ENCODE results near the gene RIGI. TPM values are rescaled to one million over a fixed set of nuclear protein-coding genes. Genes with fewer than 3 reads are reported as not detected.

RIGI gene
- total and polyA plus RNA-seq, 9 of the 15 experiments (the other 6 are each of a cell fraction or from before 2014, with no cell fraction given): 0.27 to 1.1 (median 0.54) TPM

DNA sequence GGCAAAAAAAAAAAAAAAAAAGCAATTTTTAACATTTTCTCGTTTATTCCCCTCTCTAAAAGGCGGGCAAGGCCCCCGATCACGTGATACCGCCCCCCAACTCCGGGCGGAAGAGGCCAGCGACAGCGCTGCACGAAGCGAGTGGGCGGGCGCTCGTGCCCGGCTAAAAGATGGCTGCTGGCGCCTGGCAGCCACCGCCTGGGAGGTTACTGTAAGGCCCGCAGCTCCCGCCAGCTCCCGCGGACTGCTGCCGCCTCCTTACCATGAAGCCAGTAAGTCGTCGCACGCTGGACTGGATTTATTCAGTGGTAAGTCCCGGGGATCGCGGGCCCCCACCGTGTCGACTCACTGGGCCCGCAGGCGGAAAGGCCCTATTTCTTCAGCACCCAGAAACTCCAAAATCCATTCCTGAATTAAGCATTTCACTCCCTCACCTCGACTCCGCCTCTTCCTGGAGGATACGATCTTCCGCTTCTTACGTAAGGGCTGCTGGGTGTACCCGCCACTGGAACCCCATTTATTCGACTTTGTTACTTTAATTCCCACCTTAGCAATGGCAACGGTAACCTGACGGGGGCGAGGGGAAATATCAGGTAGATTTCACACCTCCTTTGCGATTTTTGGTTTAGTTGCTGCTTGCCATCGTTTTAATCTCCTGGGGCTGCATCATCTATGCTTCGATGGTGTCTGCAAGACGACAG, 26.3 kb upstream of the RIGI start, which contains the start of the genes SMIM27 and TOPORS (continued):
- TF ChIP-seq, protein P1, sequence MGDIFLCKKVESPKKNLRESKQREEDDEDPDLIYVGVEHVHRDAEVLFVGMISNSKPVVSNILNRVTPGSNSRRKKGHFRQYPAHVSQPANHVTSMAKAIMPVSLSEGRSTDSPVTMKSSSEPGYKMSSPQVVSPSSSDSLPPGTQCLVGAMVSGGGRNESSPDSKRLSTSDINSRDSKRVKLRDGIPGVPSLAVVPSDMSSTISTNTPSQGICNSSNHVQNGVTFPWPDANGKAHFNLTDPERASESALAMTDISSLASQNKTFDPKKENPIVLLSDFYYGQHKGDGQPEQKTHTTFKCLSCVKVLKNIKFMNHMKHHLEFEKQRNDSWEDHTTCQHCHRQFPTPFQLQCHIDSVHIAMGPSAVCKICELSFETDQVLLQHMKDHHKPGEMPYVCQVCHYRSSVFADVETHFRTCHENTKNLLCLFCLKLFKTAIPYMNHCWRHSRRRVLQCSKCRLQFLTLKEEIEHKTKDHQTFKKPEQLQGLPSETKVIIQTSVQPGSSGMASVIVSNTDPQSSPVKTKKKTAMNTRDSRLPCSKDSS (IDR thresholded peaks at IDR 0.05; ENCODE audit: low read depth, partially characterized antibody): no peak
- TF ChIP-seq CEBPB (tag; IDR thresholded peaks at IDR 0.05): peak; percentile 83
- TF ChIP-seq, protein P2, sequence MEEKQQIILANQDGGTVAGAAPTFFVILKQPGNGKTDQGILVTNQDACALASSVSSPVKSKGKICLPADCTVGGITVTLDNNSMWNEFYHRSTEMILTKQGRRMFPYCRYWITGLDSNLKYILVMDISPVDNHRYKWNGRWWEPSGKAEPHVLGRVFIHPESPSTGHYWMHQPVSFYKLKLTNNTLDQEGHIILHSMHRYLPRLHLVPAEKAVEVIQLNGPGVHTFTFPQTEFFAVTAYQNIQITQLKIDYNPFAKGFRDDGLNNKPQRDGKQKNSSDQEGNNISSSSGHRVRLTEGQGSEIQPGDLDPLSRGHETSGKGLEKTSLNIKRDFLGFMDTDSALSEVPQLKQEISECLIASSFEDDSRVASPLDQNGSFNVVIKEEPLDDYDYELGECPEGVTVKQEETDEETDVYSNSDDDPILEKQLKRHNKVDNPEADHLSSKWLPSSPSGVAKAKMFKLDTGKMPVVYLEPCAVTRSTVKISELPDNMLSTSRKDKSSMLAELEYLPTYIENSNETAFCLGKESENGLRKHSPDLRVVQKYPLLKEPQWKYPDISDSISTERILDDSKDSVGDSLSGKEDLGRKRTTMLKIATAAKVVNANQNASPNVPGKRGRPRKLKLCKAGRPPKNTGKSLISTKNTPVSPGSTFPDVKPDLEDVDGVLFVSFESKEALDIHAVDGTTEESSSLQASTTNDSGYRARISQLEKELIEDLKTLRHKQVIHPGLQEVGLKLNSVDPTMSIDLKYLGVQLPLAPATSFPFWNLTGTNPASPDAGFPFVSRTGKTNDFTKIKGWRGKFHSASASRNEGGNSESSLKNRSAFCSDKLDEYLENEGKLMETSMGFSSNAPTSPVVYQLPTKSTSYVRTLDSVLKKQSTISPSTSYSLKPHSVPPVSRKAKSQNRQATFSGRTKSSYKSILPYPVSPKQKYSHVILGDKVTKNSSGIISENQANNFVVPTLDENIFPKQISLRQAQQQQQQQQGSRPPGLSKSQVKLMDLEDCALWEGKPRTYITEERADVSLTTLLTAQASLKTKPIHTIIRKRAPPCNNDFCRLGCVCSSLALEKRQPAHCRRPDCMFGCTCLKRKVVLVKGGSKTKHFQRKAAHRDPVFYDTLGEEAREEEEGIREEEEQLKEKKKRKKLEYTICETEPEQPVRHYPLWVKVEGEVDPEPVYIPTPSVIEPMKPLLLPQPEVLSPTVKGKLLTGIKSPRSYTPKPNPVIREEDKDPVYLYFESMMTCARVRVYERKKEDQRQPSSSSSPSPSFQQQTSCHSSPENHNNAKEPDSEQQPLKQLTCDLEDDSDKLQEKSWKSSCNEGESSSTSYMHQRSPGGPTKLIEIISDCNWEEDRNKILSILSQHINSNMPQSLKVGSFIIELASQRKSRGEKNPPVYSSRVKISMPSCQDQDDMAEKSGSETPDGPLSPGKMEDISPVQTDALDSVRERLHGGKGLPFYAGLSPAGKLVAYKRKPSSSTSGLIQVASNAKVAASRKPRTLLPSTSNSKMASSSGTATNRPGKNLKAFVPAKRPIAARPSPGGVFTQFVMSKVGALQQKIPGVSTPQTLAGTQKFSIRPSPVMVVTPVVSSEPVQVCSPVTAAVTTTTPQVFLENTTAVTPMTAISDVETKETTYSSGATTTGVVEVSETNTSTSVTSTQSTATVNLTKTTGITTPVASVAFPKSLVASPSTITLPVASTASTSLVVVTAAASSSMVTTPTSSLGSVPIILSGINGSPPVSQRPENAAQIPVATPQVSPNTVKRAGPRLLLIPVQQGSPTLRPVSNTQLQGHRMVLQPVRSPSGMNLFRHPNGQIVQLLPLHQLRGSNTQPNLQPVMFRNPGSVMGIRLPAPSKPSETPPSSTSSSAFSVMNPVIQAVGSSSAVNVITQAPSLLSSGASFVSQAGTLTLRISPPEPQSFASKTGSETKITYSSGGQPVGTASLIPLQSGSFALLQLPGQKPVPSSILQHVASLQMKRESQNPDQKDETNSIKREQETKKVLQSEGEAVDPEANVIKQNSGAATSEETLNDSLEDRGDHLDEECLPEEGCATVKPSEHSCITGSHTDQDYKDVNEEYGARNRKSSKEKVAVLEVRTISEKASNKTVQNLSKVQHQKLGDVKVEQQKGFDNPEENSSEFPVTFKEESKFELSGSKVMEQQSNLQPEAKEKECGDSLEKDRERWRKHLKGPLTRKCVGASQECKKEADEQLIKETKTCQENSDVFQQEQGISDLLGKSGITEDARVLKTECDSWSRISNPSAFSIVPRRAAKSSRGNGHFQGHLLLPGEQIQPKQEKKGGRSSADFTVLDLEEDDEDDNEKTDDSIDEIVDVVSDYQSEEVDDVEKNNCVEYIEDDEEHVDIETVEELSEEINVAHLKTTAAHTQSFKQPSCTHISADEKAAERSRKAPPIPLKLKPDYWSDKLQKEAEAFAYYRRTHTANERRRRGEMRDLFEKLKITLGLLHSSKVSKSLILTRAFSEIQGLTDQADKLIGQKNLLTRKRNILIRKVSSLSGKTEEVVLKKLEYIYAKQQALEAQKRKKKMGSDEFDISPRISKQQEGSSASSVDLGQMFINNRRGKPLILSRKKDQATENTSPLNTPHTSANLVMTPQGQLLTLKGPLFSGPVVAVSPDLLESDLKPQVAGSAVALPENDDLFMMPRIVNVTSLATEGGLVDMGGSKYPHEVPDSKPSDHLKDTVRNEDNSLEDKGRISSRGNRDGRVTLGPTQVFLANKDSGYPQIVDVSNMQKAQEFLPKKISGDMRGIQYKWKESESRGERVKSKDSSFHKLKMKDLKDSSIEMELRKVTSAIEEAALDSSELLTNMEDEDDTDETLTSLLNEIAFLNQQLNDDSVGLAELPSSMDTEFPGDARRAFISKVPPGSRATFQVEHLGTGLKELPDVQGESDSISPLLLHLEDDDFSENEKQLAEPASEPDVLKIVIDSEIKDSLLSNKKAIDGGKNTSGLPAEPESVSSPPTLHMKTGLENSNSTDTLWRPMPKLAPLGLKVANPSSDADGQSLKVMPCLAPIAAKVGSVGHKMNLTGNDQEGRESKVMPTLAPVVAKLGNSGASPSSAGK (IDR thresholded peaks at IDR 0.05): peak; percentile 28; the same call in 1 of the 2 replicates
- 0 out of 2 replicates have a peak, but pooled peaks have one; percentile 22 for TF ChIP-seq ZNF589 (CRISPR knock-in tag; IDR thresholded peaks at IDR 0.05; ENCODE audit: low read depth)
- TF ChIP-seq ZNF165 (CRISPR knock-in tag; IDR thresholded peaks at IDR 0.05; ENCODE audit: borderline replicate concordance): no peak
- peak; percentile 82 for TF ChIP-seq POLR2H (tag; IDR thresholded peaks at IDR 0.05; ENCODE audit: low read depth)
- 0 out of 2 replicates have a peak, but pooled peaks have one; percentile 3 for TF ChIP-seq KLF16 (IDR thresholded peaks at IDR 0.05)
- TF ChIP-seq, protein P3, sequence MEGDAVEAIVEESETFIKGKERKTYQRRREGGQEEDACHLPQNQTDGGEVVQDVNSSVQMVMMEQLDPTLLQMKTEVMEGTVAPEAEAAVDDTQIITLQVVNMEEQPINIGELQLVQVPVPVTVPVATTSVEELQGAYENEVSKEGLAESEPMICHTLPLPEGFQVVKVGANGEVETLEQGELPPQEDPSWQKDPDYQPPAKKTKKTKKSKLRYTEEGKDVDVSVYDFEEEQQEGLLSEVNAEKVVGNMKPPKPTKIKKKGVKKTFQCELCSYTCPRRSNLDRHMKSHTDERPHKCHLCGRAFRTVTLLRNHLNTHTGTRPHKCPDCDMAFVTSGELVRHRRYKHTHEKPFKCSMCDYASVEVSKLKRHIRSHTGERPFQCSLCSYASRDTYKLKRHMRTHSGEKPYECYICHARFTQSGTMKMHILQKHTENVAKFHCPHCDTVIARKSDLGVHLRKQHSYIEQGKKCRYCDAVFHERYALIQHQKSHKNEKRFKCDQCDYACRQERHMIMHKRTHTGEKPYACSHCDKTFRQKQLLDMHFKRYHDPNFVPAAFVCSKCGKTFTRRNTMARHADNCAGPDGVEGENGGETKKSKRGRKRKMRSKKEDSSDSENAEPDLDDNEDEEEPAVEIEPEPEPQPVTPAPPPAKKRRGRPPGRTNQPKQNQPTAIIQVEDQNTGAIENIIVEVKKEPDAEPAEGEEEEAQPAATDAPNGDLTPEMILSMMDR (IDR thresholded peaks at IDR 0.05 in 2 of 3, conservative IDR thresholded peaks at IDR 0.05 in 1 of 3; ENCODE audit: insufficient read depth in 2 of 3, low read depth in 1 of 3, low read length in 3 of 3): peak in 1 of 3 experiments; percentile 6; a peak in 1 of 6 replicates
- no peak for TF ChIP-seq HDGF (IDR thresholded peaks at IDR 0.05)
- TF ChIP-seq, protein P4, sequence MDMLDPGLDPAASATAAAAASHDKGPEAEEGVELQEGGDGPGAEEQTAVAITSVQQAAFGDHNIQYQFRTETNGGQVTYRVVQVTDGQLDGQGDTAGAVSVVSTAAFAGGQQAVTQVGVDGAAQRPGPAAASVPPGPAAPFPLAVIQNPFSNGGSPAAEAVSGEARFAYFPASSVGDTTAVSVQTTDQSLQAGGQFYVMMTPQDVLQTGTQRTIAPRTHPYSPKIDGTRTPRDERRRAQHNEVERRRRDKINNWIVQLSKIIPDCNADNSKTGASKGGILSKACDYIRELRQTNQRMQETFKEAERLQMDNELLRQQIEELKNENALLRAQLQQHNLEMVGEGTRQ (CRISPR knock-in tag; IDR thresholded peaks at IDR 0.05): peak; percentile 93
- TF ChIP-seq ZNF717 (CRISPR knock-in tag; IDR thresholded peaks at IDR 0.05): no peak
